ENCODE measurements around the gene DBH.

DBH gene

DNA sequence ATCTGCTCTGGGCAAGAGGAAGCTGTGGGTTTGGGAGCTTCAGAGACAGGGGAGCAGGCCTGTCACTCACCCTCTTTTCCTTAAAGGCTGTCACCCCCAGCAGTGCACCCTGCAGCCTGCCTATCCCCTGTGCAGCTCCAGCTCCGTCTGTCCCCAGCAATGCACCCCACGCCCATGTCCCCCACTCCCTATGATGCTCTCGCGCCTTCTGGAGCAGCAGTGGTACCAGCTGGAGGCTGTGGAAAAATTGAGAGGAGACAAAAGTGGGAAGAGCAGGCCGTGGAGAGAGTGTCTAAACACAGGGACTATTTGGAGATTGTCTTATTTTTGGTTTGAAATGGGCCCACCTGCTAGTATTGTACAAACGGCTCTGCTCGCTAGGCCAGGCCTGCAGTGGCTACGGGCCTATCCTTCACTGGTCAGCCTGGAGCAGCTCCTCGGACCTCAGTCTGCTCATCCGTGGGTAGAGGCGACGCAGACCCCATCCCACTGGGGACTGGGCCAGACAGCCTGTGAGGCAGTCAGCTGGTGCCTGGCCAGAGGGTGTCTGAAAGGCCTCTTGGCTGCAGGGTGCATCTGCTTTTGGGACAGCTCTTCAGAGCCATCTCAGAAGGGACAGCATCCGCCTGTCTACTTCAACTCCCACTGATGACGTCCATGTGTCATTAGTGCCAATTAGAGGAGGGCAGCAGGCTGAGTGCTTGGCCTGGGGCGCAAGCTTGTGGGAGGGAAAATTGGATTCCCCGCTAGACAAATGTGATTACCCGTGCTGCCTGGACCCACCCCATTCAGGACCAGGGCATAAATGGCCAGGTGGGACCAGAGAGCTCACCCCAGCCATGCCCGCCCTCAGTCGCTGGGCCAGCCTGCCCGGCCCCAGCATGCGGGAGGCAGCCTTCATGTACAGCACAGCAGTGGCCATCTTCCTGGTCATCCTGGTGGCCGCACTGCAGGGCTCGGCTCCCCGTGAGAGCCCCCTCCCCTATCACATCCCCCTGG lies at the start of gene DBH:
TSS of gene DBH (plus strand) at position 831 of the 999 bp plus-strand sequence. CDS start at position 840, 9 bp downstream.
- DNase-seq (ENCODE audit: low read depth in 1 of 2, low spot score in 1 of 2) = no peak

DNA sequence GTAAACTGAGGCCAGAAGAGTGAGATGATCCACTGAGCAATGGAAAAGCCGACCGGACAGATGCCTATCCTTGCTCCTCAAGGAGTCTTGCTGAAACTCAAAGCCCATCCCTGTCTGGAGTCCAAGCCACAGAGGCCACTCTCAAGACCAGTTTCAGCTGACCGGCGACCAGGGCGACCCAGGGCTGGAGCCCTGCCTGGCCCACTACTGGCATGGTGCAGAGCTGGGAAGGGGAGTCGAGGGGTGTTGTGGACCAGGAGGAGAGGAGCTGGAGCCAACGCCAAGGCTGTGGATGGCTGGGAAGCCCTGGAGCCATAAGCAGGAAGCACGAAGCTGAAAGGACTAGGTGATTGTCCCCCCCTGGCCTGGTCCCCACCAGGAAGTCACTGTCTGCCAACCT lies 49.1 kb upstream of the DBH start:
- no peak for DNase-seq (ENCODE audit: low read depth in 1 of 2, low spot score in 1 of 2)

DNA sequence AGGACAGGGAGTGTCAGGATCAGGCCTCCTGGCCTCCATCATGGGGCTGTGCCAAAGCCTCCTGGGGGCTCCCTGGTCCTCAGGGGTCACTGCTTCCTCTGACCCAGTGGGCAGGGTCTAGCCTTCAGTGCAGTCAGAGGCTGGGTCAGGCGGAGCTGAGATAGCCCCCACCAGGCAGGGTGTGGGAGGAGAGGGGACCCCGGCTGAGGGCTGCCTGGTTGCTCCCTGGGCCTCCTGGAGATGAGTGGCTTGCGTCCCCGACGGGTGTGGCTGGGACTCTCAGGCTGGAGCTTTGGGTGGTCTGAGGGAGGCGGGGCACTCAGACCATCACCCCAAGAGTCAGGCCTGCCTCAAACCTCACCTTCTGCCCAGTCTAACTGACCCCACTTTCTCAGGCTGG lies 48.7 kb upstream of the DBH start:
- no peak for DNase-seq (ENCODE audit: low read depth in 1 of 2, low spot score in 1 of 2)

DNA sequence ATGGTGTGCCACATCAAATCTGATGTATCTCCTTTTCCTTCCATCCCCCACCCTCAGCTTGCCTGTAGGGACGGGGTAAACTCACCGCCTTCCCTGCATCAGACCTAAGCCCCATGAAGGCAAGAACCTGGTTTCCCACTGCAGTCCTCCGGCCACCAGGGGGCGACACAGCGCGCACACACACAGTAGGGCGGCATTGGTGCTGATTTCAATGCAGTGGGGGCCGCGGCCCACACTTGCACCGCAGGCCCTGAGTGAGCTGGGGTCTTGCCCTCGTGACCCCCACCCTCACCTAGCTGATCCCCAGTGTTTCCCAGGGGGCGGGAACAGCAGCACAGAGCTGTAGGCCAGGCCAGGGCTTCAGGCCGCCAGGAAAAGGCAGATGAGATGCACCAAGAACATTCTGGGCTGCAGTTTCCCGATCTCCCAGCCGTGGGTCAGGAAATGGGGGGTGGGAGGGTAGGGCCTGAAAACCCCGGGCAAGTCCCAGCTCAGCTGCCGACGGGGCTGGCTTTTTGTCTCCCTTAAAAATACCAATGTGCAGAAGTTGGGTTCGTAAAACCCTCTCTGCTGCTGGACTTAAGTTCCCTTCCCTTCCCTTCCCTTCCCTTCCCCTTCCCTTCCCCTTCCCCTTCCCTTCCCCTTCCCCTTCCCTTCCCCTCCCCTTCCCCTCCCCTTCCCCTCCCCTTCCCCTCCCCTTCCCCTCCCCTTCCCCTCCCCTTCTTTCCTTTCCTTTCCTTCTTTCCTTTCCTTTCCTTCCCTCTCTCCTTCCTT lies 46.5 kb upstream of the DBH start:
- DNase-seq (ENCODE audit: low read depth in 1 of 2, low spot score in 1 of 2) = peak in 1 of 2 donors; percentile 30

DNA sequence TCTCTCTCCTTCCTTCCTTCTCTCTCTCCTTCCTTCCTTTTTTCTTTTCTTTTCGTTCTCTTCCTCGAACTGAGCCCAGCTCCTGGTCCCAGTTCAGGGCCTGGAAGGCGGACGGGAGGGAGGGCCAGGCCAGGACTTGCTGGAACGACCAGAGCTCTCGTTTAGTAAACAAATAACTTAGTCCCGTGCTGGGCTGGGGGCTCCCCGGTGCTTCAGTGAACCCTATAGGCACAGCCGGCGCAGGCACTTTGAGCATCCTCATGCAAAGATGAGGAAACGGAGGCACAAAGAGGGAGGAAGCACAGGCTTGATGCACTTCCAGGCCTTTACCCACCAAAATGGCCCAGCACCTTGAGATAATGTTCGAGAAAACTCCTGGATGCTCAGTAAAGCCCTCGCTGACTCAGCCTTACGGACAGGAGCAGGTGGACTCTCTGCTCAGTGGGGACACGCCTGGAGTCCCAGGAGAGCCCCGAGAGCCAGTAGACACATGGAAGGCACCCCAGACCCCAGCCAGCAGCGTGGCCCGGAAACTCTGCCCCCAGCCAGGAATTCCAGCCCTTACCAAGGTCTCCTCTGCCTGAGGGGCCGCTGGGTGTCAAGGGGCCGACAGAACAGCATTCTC lies 45.8 kb upstream of the DBH start:
- no peak for DNase-seq (ENCODE audit: low read depth in 1 of 2, low spot score in 1 of 2)

DNA sequence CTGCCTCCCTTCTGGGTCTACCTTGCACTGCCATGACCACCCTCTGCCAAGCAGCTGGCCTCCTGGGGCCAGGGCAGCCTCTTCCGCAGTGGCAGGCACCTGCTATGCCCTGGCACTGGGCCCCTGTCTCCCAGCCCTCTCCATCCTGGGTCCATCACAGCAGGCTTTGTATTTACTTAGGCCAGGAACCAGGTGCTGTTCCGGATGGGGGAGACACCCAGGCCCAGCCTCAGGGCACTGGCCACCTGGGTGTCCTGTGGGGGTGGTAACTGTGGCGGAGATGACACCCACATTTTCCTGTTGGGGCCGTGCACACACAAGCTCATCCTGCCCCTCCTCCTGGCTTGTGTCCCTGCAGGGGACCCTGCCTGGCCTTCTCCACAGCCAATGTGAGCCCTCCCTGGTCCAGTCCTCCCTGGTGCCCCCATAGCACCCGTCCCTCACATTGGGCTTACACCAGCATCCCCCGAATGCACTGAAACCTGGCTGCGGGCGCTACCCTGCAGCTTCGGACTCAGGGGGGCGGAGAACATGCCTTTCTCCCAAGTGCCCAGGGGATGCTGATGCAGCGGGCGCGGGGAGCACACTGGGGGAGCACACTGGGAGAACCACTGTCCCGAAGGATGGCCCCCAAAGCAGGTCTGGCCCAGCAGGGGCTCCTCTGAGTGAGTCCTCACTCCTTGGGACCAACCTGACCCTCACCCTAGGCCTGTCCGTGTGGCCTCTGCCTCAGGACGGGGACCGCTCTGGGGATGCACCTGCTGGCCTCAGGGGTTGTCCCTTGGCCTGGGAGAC lies 44.9 kb upstream of the DBH start:
- no peak for DNase-seq (ENCODE audit: low read depth in 1 of 2, low spot score in 1 of 2)

DNA sequence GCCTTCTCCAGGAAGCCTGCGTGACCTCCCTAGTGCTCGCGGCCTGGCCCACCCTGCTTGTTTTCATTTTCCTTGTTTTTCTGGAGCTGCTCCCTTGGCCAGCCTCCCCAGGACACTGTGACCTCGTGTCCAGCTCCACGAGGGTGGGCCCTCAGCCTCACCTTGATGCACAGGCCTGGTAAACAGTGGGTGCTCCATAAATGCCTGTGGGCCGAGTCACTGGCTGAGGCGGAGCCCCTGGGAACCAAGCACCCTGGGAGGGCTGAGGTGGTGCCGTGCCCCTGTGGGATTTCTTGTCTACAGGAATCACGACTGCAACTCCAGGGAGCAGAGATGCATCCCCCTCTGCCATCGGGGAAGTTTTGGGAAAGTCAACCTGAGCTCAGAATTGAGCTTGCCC lies 44.2 kb upstream of the DBH start:
- DNase-seq (ENCODE audit: low read depth in 1 of 2, low spot score in 1 of 2) = no peak

DNA sequence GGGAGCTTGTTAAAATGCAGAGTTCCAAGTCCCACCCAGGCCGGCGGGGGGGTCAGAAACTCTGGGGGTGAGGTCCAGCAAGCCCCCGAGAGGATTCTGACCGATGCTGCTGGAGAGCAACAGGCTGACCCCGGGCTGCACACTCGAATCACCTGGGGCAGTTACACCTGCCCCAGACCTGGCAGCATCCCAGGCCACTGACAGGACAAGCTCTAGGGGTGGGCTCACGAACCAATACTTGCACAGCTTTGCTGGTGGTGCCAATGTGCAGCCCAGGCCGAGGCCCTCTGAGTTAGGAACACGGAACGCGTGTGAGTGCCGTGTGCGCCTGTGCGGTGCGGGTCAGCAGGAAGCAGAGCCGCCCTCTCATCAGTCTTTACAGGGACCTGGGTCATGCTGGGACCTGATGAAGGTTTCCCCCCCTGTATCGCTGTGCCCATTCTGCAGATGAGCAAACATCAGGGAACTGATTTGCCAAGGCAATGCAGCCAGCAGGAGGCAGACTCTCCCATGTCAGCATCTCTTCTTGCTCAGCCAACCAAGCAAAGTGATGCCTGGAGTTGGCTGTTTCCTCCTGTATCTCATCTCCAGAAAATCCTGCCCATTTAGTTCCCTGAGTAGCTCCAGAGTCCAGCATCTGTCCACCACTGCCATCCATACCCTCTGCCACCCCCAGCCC lies 43.3 kb upstream of the DBH start:
- no peak for DNase-seq (ENCODE audit: low read depth in 1 of 2, low spot score in 1 of 2)

DNA sequence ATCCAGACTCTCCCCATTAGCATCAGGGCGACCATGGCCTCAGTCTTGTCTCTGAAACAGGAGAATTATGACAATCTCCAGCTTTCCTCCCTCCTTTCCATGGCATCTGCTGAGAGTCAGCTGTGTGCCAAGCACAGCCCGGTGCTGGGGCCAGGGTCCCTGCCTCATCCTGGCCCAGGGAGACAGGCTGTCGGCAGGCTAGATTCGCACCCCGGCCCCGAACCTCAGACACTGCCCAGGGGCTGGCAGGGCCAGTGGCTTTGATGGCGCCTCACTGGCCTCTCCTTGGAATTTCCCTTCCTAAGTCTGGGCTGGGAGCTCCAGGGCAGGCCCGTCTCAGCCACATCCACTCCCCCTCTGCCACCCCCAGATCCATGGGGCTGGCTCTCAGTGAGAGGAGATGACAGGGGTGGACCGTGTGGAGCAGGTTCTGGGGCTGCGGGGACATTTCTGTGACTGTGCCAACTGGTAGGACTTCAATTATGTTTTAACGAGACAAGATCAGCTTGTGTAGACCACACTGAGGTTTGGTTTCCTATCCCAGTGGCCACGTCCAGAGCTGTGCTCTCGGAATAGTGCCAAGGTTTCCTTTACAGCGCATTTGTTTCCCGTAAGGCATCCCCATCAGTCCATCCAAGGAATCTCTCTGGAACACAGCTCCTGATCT lies 42.4 kb upstream of the DBH start:
- DNase-seq (ENCODE audit: low read depth in 1 of 2, low spot score in 1 of 2) = no peak

DNA sequence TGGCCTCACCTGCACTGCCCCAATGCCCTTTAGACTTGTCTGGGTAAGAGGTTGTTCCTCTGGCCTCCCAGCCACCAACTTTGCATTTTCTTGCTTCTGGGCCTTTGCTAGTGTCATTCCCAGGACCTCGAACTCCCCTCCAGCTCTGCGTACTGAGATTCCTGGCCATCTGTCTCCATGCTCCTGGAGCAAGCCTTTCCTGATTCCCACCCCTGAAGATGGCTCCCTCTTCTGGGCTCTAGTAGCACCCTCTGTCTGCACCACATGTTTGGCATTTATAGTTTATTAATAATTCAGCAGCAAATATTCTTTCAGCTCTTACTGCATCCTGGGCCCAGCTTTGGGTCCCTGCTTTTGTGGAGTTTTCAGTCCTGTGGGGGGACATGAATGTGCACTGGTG lies 41.9 kb upstream of the DBH start:
- no peak for DNase-seq (ENCODE audit: low read depth in 1 of 2, low spot score in 1 of 2)

DNA sequence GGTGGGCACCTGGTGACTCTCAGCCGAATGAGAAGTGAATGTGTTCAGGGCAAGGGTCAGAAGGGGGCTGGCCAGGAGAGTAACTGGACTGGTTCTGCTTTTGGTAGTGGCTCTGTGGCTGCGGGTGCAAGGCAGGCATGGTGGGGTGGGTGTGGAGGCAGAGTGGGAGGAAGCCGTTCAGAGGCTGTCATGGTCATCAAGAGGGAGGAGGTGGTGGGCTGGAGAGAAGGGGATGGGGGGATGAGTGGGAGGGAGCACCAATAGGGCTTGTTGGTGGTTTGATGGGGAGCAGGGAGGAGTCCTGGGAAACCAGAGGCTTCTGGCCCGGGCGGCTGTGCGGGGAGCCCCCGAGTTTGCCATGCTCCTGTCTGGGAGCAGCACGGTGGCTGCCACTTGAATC lies 40.3 kb upstream of the DBH start:
- no peak for DNase-seq (ENCODE audit: low read depth in 1 of 2, low spot score in 1 of 2)

DNA sequence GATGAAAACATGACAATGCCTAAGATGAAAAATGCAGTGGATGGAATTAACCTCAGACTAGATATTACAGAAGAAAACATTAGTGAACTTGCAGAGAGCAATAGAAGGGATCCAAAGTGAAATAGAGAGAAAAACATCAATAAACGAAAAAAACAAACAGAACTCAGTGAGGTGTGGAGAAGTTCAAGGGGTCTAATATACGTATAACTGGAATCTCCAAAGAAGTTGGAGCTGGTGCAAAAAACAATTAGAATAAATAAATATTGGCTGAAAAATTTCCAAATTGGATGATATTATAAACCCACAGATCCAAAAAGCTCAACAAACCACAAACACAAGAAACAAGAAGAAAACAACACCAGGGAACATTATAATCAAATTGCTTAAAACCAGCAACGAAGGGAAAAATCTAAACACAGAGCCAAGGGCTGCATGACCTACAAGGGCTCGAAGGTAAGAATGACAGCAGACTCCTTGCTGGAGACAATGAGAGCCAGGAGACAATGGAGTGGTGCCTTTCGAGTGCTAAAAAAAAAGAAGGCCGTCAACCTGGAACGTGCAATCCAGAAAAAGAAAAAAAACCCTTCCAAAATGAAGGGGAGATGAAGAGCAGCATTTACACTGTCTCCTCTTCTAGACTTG lies 38.7 kb upstream of the DBH start:
- no peak for DNase-seq (ENCODE audit: low read depth in 1 of 2, low spot score in 1 of 2)

DNA sequence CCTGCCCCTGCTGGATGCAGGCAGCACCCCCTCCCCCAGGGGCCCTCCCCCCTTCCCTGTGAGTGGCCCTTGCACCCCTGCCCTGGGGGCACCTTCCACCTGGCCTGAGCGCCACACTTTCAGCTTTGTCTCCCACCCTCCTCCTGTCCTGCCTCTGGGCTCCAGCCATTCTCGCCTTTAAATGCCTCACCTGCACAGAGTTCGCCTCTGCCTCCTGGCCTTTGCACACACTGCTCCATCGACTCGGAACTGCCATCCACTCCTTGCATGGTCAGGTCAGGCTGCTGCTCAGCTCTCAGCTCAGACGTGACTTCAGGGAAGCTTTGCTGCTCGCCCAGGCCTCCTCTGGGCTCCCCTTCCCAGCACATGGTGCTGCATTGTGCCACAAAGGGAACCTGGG lies 37.2 kb upstream of the DBH start:
- DNase-seq (ENCODE audit: low read depth in 1 of 2, low spot score in 1 of 2) = no peak

DNA sequence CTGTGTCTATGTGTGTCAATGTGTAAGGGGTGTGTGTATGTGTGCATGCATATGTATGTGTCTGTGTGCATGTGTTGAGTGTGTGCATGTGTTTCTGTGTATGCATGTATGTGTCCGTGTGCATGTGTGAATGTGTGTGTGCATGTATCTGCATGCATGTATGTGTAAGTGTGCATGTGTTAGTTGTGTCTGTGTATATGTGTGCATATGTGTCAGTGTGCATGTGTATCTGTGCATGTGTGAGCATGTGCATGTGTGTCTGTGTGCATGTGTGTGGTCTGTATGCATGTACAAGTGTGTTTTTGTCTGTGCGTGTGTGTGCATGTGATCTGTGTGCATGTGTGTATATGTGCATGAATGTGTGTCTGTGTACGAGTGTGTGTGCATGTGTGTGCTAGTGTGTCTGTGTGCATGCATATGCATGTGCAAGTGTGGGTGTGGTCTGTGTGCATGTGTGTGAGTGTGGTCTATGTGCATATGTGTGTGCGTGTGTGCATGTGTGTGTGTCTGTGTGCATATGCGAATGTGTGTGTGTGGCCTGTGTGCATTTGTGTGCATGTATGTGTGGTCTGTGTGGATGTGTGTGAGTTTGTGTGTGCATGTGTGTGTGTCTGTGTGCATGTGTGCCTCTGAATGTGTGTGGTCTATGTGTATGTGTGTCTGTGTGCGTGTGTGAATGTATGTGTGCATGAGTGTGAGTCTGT lies 36.5 kb upstream of the DBH start:
- DNase-seq (ENCODE audit: low read depth in 1 of 2, low spot score in 1 of 2) = no peak

DNA sequence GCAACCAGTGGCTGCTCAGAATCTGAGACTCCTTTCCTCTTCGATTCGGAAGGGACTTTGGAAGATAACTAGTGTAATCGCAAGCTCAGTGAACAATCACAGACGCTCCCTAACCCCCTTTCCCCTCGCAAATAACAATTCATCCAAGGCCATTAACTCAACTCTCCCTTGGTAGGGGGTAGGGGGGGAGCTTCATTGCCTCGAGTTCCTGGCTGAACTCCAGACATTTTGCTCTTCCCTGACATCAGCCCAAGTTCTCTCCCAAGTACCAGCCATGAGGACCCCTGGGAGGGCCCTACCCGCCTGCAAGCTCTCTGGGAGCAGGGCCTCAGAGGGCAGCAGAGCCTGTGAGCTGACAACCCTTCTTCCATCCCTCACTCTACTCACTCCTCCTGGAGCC lies 35.4 kb upstream of the DBH start:
- no peak for DNase-seq (ENCODE audit: low read depth in 1 of 2, low spot score in 1 of 2)

DNA sequence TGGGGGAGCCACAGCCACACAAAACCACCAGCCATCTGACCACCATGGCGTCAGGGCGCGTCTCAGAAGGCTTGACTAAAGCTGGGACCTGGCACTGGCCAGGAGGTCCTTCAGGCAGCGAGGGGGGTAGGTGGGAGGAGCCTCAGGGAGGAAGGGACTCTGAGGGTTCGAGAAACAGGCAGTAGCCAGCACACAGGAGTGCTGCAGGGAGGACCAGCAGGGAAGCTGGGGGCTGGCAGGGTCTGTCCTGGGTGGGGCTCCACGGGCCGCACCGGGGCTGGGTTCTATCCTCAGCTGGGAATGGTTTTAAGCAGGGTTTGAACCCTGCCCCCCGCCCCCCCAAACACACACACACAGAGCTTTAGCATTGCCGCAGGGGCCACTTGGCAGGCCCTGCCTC lies 34.4 kb upstream of the DBH start:
- DNase-seq (ENCODE audit: low read depth in 1 of 2, low spot score in 1 of 2) = no peak

DNA sequence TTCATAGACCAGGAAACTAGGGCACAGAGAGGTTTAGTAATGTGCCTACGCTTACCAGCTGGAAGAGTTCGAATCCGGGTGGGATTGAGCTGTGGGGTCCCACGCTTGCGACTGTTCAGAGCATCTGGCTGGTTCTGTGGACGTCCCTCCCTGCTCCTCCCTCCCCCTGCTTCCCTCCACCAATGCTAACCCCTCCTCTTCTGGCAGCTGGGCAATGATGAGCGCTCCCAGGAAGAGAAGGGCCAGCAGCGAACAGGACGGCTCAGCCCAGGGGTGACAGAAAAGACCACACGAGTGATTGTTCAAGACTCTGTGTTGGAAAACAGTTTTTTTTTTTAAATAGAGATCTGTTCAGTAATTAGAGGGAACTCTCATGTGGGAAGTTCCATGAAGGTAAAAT lies 33.9 kb upstream of the DBH start:
- no peak for DNase-seq (ENCODE audit: low read depth in 1 of 2, low spot score in 1 of 2)

DNA sequence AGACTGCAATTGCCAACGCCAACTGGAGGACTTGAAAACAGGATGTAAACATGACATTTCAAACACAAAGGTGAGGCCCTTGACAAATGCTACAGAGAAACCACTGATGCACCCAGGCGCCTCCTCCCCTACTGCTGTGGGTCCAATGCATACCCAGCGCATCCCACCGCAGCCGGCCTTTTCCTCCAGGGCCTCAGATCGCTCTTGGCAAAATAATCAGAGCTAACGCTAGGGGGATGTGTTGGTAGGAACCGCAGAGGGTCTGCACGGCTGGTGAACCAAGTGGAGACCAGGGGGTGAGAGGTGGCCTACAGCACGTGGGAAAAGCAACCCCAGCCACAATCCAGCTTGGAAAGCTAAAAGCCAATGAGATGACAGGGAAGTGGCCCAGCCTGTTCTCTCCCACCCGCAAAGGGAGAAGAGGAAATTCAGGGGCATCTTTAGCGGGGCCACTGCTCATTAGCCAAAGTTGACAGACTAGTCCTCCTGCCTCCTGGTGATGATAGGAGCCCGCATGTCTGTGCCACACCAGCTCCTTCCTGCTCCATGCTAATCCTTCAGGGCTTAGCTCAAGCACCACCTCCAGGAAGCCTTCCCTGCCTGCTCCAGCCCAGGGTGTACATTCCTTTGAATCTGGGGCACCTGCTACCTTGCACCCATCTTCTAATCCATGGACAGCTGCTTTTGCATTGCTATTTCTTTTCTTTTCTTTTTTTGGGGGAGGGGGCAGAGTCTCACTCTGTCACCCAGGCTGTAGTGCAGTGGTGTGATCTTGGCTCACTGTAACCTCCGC lies 32.8 kb upstream of the DBH start:
- DNase-seq (ENCODE audit: low read depth in 1 of 2, low spot score in 1 of 2) = no peak
